ENCODE measurements around the gene MAPRE2. TPM values are rescaled to one million over a fixed set of nuclear protein-coding genes. Genes with fewer than 3 reads are reported as not detected.

The MAPRE2 gene
- polyA plus RNA-seq, 1 donor from 2014 or later, result 58.9 TPM

- Histone ChIP-seq H3K4me3 (ENCODE audit: low read length) (peak overlapping the region; percentile 37), H3K27ac (ENCODE audit: low read length) (peak overlapping the region; percentile 63)
These were observed 65.0 kb downstream of the MAPRE2 start for GRCh38 chr18:35106013-35106844.

GRCh38 chr18:35106845-35107148 lies 65.6 kb downstream of the MAPRE2 start:
- H3K9ac ChIP-seq (ENCODE audit: low read length), result no peak overlapping the region
- peaks cover 7% of the 10 kb centered on the region for H3F3A ChIP-seq (ENCODE audit: insufficient read depth, low read length, poor library complexity, severe bottlenecking)
- H3K4me2 ChIP-seq (ENCODE audit: low read length), result peak overlapping the region; percentile 38
- H3K9me2 ChIP-seq (ENCODE audit: insufficient read depth, low read length), result no peaks in the 10 kb centered on the region
- H2AFZ ChIP-seq (ENCODE audit: low read depth, low read length), result no peak overlapping the region
- H4K20me1 ChIP-seq (ENCODE audit: insufficient read depth), result no peaks in the 10 kb centered on the region
- peaks cover 19% of the 10 kb centered on the region for H3K79me2 ChIP-seq (replicated peaks; ENCODE audit: insufficient read depth, low read length)
- peak overlapping the region; percentile 37 for H3K4me3 ChIP-seq (ENCODE audit: low read length)
- H3K9me3 ChIP-seq (ENCODE audit: low read length), result no peaks in the 10 kb centered on the region
- H3K36me3 ChIP-seq (ENCODE audit: insufficient read depth, low read length), result no peaks in the 10 kb centered on the region
- peak overlapping the region; percentile 63 for H3K27ac ChIP-seq (ENCODE audit: low read length)
- H3K27me3 ChIP-seq (ENCODE audit: insufficient read depth, low read depth, low read length), result no peaks in the 10 kb centered on the region
- no peak for TF ChIP-seq POLR2AphosphoS5 (IDR thresholded peaks at IDR 0.05)
- TF ChIP-seq SMC3 (conservative IDR thresholded peaks at IDR 0.05; ENCODE audit: poor library complexity), result no peak
- TF ChIP-seq REST (IDR thresholded peaks at IDR 0.05; ENCODE audit: borderline replicate concordance), result no peak
- no peak for TF ChIP-seq EZH2 (IDR thresholded peaks at IDR 0.05; ENCODE audit: borderline replicate concordance, insufficient read depth, low read length, poor library complexity, severe bottlenecking)
- TF ChIP-seq RAD21 (conservative IDR thresholded peaks at IDR 0.05), result no peak
- no peak for TF ChIP-seq MXI1 (conservative IDR thresholded peaks at IDR 0.05; ENCODE audit: poor library complexity, severe bottlenecking)
- no peak for TF ChIP-seq EP300 (conservative IDR thresholded peaks at IDR 0.05; ENCODE audit: poor library complexity, severe bottlenecking)
- no peak for TF ChIP-seq TAF1 (IDR thresholded peaks at IDR 0.05; ENCODE audit: low read depth)

More at GRCh38 chr18:35106013-35106844, 65.0 kb downstream of the MAPRE2 start:
- TF ChIP-seq EZH2 (IDR thresholded peaks at IDR 0.05; ENCODE audit: borderline replicate concordance, insufficient read depth, low read length, poor library complexity, severe bottlenecking) (no peak), CTCF (IDR thresholded peaks at IDR 0.05; ENCODE audit: poor library complexity, severe bottlenecking) (no peak), POLR2AphosphoS5 (IDR thresholded peaks at IDR 0.05) (no peak), MXI1 (conservative IDR thresholded peaks at IDR 0.05; ENCODE audit: poor library complexity, severe bottlenecking) (no peak), RAD21 (conservative IDR thresholded peaks at IDR 0.05) (no peak), SMC3 (conservative IDR thresholded peaks at IDR 0.05; ENCODE audit: poor library complexity) (no peak), EP300 (conservative IDR thresholded peaks at IDR 0.05; ENCODE audit: poor library complexity, severe bottlenecking) (no peak), TAF1 (IDR thresholded peaks at IDR 0.05; ENCODE audit: low read depth) (no peak), REST (IDR thresholded peaks at IDR 0.05; ENCODE audit: borderline replicate concordance) (no peak)
- Histone ChIP-seq H3K79me2 (replicated peaks; ENCODE audit: insufficient read depth, low read length) (peaks cover 19% of the 10 kb centered on the region), H4K20me1 (ENCODE audit: insufficient read depth) (no peaks in the 10 kb centered on the region), H3K36me3 (ENCODE audit: insufficient read depth, low read length) (no peaks in the 10 kb centered on the region), H3K9me2 (ENCODE audit: insufficient read depth, low read length) (no peaks in the 10 kb centered on the region), H3K9ac (ENCODE audit: low read length) (no peak overlapping the region), H3K9me3 (ENCODE audit: low read length) (no peaks in the 10 kb centered on the region), H3K27me3 (ENCODE audit: insufficient read depth, low read depth, low read length) (no peaks in the 10 kb centered on the region), H2AFZ (ENCODE audit: low read depth, low read length) (no peak overlapping the region), H3F3A (ENCODE audit: insufficient read depth, low read length, poor library complexity, severe bottlenecking) (peaks cover 7% of the 10 kb centered on the region), H3K4me2 (ENCODE audit: low read length) (peak overlapping the region; percentile 38)
